ENCODE measurements around the gene DEK.

The DEK gene

GRCh38 chr6:18265787-18266522, 1.6 kb upstream of the DEK start:
- no peak for DNase-seq

GRCh38 chr6:18264923-18265377, 620 bp upstream of the DEK start:
- no peak for DNase-seq

- DNase-seq: no peak
Observed at GRCh38 chr6:18263418-18264218, 712 bp downstream of the DEK start.

GRCh38 chr6:18262702-18263417, 1.5 kb downstream of the DEK start:
- peak; percentile 53 for DNase-seq

GRCh38 chr6:18261877-18262276, 2.5 kb downstream of the DEK start:
- DNase-seq: no peak

- DNase-seq: no peak
Observed at GRCh38 chr6:18260448-18261106, 3.8 kb downstream of the DEK start.

- DNase-seq: no peak
Observed at GRCh38 chr6:18259675-18260447, 4.5 kb downstream of the DEK start.

- no peak for DNase-seq
Observed at GRCh38 chr6:18254793-18255192, 9.5 kb downstream of the DEK start.

- no peak for DNase-seq
Observed at GRCh38 chr6:18253635-18254034, 10.7 kb downstream of the DEK start.

- DNase-seq: no peak
Observed at GRCh38 chr6:18249271-18249670, 15.1 kb downstream of the DEK start.

GRCh38 chr6:18248698-18249097, 15.6 kb downstream of the DEK start:
- no peak for DNase-seq

GRCh38 chr6:18247002-18247401, 17.3 kb downstream of the DEK start:
- no peak for DNase-seq

GRCh38 chr6:18246205-18246604, 18.1 kb downstream of the DEK start:
- DNase-seq: no peak

- no peak for DNase-seq
Observed at GRCh38 chr6:18245642-18246041, 18.7 kb downstream of the DEK start.

- DNase-seq: no peak
Observed at GRCh38 chr6:18245079-18245478, 19.3 kb downstream of the DEK start.

- no peak for DNase-seq
Observed at GRCh38 chr6:18244251-18244650, 20.1 kb downstream of the DEK start.

- DNase-seq: no peak
Observed at GRCh38 chr6:18243302-18243893, 20.9 kb downstream of the DEK start.

- DNase-seq: peak; percentile 60
Observed at GRCh38 chr6:18242062-18242851, 22.1 kb downstream of the DEK start.

GRCh38 chr6:18241208-18242038, 22.9 kb downstream of the DEK start:
- no peak for DNase-seq

- no peak for DNase-seq
Observed at GRCh38 chr6:18240230-18240629, 24.1 kb downstream of the DEK start.

Measured in kidney glomerular epithelial cell (primary cell).